Activated CD8-positive, alpha-beta memory T cell treated with anti-CD3 and anti-CD28 coated beads for 1 hour (primary cell): Measurements from ENCODE around the gene OR10R2.
"Not testable (repeated sequence)": the region's sequence is repeated elsewhere in the genome, so short reads cannot be mapped to it uniquely, and the experiment has no call there.

ENCODE experiments used
- DNase-seq, 2 donors: peaks; one replicate each; pipeline ENCODE4 v3.0.0-alpha.2; 2020; ENCODE audit warnings: low read depth in 1 of 2; ENCODE audit errors: extremely low read depth in 1 of 2

Gene OR10R2, protein sequence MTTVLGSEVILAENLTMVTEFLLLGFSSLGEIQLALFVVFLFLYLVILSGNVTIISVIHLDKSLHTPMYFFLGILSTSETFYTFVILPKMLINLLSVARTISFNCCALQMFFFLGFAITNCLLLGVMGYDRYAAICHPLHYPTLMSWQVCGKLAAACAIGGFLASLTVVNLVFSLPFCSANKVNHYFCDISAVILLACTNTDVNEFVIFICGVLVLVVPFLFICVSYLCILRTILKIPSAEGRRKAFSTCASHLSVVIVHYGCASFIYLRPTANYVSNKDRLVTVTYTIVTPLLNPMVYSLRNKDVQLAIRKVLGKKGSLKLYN

DNA sequence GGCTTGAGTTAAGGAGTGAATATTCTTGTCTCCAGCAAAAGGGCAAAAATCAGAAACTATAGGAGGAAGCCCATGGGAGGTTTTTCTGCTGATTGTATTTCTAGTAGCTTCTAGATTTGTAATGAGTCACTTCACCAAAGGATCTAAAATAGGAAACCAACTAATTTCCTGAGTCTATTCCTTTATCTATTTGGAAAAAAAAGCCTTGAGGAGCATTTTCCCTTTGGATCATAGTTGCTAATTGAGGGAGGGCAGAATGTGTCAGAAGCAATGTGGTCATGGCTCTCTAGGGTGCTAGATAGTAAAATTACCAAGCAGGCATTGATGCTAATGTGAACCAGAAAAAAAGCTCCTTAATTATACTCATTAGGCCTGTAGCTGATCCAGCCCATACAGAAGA is at the start of gene OR10R2:
OR10R2 (plus strand) TSS at position 301 of the 400 bp plus-strand sequence. CDS start 106 bp downstream, outside the sequence.
- DNase-seq = no peak

DNA sequence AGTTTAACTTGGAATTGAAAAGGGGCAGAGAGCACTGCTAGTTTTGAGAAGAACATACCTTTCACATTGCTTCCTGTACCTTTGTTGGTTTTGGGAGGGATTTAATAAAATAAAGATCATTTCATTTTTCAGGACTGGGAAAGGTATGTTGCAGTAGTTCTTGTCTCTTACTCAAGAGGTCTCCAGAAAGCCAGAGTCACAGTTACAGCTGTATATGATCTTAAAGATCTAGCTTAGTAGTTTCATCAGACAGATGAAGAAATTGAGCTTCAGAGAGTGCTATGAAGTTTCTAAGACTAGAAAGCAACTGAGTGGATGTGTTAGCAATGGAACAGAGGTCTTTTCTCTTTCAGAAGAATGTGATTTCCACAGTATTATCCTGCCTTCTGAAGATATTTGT is 47.0 kb upstream of the OR10R2 start:
- DNase-seq = no peak

DNA sequence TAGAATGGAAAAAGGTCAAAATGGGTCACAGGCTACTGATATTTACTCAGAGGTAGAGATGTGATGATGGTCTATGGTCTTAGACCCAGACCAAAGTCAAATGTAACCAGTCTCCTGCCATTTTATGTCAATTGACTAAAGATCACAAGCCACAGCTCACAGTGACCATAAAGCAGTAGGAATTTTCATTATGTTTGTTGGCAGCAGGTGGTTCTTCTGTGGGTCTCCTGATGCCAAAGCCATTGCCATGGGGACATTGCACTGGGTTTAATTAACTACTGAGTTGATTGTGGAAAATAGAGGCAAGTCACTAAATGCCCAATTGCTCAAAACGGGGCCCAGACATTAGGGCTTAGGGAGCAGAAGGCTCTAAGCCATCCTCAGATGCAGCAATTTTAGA is 45.9 kb upstream of the OR10R2 start, which contains the start of gene OR10K2:
OR10K2 (minus strand) TSS at position 101 of the 400 bp plus-strand sequence. CDS start 5,371 bp downstream, outside the sequence.
- no peak for DNase-seq

DNA sequence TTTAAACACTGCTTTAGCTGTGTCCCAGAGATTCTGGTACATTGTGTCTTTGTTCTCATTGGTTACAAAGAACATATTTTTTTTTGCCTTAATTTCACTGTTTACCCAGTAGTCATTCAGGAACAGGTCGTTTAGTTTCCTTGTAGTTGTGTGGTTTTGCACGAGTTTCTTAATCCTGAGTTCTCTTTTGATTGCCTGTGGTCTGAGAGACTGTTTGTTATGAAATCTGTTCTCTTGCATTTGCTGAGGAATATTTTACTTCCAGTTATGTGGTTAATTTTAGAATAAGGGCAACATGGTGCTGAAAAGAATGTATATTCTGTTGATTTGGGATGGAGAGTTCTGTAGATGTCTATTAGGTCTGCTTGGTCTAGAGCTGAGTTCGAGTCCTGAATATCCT is 41.9 kb upstream of the OR10R2 start:
- DNase-seq = not testable (repeated sequence)

DNA sequence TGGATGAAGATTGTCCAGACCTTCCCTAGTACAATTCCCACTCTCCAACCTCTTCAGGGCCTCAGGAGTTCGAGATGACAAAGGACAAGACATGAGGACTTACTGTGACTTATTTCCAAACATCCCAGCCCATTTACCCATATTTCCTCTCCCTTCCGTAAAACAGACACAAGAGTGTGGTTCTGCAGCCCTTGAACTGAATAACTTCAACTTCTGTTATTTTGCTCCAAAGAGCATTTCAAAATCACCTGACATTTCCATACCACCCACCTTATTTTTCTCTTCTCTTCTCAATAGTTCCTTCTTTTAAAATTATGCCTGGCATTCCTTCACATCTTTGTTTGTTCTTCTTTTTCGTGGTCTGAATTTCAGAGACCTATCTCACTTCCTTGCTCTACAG is 37.3 kb upstream of the OR10R2 start:
- no peak for DNase-seq

- no peak for DNase-seq
These were observed 26.6 kb upstream of the OR10R2 start for GRCh38 chr1:158445376-158445775.

DNA sequence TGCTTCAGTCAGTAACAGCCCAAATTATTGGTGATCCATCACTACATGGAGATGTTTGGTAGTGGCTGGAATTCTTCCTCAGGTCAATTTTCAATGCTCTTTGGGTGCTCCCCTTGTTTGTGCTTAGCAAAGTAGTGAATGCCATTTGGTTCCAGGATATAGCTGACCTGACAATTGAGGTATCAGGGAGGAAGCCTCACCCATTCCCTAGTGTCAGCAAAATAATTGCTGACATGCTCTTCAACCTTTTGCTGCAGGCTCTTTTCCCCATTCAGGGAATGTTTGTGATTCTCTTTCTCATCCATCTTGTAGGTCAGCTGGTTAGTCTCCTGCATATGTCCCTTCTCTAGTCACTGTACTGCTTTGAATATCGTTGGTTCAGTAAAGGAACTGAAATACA is 17.5 kb upstream of the OR10R2 start:
- no peak for DNase-seq

DNA sequence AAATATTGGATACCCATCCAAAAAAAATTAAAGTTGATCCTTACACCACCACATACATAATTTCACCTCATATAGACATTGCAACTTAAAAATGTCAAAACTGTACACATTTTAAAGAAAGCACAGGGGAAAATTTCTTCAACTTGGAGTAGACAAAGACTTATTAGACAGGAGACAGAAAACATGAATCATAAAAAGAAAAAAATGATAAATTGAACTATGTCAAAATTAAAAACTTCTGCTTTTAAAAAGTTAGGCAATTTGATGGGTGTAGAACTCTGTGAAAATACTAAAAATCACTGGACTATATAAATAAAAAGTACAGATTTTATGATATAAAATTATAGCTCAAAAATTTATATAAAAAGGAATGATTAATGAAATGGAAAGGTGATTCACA is 14.8 kb upstream of the OR10R2 start:
- no peak for DNase-seq

DNA sequence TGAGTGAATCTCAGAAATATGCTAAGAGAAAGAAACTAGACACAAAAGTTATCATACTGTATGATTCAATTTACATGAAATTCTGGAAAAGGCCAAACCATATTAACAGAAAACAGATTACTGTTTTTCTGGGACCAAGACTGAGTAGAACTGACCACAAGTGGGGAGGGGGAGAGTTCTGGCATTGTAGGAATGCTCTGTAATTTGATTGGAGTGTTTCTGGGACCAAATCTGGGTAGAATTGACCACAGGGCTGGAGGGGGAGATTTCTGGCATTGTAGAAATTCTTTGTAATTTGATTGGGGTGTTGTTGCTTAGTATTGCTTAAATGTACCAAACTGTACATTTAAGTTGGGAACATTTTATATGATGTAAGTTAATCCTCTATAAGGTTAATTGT is 13.8 kb upstream of the OR10R2 start:
- no peak for DNase-seq

DNA sequence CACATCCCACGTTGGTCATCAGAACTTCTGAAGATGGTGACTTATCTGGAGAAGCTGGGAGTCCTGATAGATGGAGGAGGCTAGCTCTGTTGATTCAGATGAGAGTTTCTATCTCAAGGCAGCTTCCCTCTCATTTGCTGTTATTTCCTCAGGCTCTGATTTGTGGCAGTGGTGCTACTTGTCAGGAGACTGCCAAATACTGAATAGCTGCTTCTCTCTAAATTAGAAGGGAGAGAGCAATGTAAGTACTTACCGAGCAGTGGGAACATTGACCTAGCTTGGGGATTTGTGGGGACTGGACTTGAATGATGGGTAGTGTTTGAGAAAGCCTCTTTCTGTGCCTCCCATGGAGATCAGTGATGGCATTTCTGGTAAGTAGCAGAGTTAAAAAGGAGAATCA is 10.5 kb upstream of the OR10R2 start, which contains the start of gene OR10K1:
OR10K1 (plus strand) TSS at position 301 of the 400 bp plus-strand sequence. CDS start 3,728 bp downstream, outside the sequence.
- no peak for DNase-seq

DNA sequence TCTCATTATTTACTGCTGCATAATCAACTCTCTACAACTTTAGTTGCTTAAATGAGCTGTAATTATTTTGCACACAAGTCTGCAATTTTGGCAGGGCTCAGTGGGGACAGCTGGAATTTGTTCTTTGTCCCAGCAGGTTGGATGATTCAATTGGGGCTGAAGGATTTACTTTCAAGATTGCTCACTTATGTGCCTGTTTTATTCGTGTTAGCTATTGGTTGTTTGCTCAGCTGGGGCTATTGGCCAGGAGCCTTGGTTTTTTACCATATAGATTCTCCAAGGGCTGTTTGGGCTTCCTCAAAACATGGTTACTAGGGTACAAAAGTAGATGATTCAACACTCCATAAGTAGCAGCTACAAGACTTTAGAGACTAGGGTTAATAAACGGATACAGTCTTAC is 13.4 kb downstream of the OR10R2 start:
- DNase-seq = no peak

DNA sequence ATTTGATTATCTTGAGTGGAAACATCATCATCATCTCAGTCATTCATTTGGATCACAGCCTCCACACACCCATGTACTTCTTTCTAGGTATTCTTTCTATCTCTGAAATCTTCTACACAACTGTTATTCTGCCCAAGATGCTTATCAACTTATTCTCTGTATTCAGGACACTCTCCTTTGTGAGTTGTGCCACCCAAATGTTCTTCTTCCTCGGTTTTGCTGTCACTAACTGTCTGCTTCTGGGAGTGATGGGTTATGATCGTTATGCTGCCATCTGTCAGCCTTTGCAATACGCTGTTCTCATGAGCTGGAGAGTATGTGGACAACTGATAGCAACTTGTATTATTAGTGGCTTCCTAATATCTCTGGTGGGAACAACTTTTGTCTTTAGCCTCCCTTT is 19.3 kb downstream of the OR10R2 start:
- DNase-seq = no peak

DNA sequence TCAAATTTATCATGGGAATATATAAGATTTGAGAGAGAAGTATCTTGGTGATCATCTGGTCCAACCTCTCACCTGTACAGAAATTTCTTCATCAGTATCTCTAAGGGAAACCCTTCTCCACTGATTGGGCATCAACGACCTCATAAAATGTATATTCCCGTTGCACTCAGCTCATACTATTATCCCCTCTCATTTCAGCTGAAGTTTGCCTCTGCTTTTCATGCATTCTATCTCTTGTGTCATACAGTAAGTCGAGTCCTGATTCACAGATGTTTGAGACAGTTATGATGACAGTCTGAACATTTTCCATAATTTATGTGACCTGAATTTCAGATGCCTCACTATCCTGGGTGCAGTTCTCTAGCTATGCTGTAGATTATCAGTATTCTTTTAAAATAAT is 21.0 kb downstream of the OR10R2 start:
- DNase-seq = no peak

- no peak for DNase-seq
These were observed 22.8 kb downstream of the OR10R2 start for GRCh38 chr1:158494796-158495195.

DNA sequence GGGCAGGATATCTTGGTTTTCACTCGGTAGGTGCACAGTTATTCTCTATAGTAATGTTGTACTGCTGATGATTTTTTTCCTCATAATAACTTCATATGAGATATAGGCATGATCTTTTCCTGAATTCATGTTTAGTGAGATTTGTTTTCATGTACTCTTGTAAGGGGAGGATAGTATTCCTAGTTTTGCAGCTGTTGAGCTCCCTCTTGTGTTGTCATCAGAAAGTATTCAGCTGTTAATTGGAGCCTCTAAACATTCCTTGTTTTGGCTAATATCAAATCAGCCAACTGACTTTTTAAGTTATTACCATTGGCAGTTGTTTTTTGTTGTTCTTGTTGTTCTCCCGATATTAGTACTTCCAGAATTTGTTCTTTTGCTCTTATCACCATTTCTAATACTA is 24.4 kb downstream of the OR10R2 start:
- DNase-seq = no peak

GRCh38 chr1:158506369-158506987 is 34.5 kb downstream of the OR10R2 start:
- DNase-seq = peak in 1 of 2 donors; percentile 11

GRCh38 chr1:158507511-158507910 is 35.5 kb downstream of the OR10R2 start:
- DNase-seq = no peak

DNA sequence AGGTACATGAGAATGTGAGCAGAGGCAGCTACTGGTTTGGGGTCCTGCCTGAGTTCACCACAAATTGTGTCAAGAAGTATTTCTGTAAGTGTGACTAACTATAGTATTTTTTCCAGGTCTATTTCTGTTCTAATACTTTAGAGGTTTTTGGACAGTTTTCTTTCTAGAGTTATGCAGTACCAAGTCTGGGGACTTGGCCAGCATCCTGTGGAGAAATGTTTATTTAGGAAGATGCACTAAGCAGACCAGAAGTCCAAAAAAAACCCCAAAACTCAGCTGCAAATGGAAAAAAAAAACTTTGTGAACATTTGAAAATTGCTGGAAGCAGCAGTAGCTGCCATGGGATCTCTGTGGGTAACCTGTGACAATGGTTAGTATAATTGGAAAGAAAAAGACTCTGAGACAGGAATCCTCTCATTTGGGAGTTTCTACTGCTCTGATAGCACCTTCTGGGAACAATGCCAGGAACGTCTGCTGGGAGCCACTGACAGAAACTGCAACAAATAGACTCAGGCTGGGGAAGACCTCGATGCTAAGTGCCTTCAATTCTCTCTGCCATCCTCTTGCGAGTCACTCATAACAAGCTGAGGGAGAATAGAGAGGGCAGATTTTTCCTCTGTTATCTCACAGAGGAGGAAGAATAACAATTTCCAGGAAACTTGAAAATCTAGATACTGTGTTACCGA is 37.6 kb downstream of the OR10R2 start:
- no peak for DNase-seq

DNA sequence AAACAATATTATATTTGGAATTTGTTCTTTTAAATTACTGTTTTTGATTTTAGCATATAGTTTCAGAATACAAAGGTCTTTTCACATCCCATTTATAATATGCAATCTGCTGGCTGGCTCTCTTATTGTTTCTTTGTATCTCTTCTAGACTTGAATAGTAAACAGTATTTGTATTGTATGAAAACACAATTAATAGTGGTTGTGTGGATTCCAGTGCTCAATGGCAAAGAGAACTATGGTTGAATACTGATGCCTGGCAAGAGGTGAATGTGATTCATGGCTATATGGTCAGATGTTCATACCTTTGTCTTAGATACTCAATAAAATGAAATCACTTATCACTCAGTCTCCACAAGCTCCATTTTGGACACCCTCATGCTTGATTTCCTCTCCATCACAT is 44.9 kb downstream of the OR10R2 start:
- no peak for DNase-seq

- DNase-seq = no peak
These were observed 48.0 kb downstream of the OR10R2 start for GRCh38 chr1:158520021-158520420.

DNA sequence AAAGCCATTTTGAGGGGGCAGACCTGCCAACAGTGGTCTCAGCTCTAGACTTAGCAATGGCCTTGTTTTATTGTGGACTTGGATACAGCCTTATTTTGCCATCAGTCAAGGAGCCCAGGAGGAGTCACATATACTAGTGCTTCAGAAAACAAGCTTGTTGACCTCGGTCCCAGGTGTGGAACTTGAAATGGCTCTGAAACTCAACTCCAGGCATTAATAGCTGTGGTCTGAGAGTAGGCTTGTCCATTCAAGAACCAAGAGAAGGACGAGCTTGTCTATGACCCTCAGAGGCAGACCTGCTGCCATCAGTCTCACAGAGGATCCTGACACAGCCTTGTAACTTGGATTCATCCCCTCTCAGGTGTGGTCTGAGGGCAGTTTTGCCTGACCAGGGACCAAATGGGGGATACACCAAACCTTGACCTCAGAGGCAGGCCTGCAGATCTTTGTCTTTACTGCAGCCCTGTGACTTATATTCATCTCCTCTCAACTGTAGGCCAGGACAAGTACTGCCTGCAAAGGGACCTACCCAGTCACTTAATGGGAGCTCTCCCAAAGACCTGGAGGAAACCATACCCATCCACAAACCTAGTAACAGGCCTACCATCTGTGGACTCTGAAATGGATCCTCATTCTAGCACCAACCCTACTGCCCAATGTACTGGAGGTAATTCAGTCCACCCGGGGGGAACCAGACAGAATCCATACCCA is 49.1 kb downstream of the OR10R2 start:
- no peak for DNase-seq
